Measurements from ENCODE around the gene RNF38.
"Not testable (repeated sequence)": the region's sequence is repeated elsewhere in the genome, so short reads cannot be mapped to it uniquely, and the experiment has no call there.

The RNF38 gene

GRCh38 chr9:36409076-36409475 is 9.0 kb upstream of the RNF38 start:
- not testable (repeated sequence) for DNase-seq (ENCODE audit: extremely low read depth in 1 of 2, low read depth in 1 of 2)

GRCh38 chr9:36407122-36407723 is 7.2 kb upstream of the RNF38 start:
- DNase-seq (ENCODE audit: extremely low read depth in 1 of 2, low read depth in 1 of 2), result peak; percentile 27 to 44

DNA sequence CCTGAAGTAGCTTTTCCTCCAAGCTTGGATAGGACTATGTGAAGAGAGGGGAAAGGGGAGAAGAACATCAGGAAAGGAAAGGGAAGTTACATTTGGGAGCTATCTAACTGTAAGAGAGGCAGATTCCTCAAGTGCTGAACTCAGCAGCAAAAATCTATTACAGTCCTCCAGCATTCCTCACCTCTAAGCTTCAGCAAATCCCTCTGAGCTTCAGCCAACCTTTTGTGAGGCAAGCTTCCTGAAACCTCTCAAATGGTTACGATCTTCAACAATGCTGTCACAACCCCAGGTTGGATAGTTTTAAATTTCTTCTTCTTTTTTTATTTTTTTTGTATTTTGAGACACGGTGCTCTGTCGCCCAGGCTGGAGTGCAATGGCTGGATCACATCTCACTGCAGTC is 2.5 kb upstream of the RNF38 start:
- no peak for DNase-seq (ENCODE audit: extremely low read depth in 1 of 2, low read depth in 1 of 2)

DNA sequence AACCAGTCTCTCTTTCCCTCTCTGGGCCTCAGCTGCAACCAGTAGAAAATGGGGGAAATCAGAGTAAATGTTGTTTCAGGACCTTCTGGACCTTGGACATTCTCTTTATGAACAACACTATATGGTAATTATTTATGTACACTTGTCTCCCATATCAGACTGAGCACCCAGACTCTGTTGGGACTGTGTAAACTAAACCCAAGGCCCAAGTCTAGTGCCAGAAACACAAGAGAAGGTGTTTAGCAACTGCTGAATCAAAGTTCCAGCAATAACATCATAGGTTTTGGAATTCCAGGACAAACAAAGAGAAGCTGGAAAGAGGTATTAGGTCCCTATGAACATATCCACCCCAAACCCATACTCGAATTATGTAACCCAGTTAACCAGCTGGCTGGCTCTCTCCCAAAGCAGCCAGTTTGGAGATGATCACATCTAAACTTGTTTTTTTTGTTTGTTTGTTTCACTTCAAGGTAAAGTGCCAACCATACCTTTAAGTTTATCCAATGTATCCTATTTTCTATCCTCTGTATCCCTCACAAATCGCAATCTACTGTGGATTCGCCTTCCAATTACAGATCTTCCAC is 1.9 kb upstream of the RNF38 start:
- no peak for DNase-seq (ENCODE audit: extremely low read depth in 1 of 2, low read depth in 1 of 2)

GRCh38 chr9:36401164-36401740 is 1.2 kb upstream of the RNF38 start:
- peak; percentile 30 to 66 for DNase-seq (ENCODE audit: extremely low read depth in 1 of 2, low read depth in 1 of 2)

DNA sequence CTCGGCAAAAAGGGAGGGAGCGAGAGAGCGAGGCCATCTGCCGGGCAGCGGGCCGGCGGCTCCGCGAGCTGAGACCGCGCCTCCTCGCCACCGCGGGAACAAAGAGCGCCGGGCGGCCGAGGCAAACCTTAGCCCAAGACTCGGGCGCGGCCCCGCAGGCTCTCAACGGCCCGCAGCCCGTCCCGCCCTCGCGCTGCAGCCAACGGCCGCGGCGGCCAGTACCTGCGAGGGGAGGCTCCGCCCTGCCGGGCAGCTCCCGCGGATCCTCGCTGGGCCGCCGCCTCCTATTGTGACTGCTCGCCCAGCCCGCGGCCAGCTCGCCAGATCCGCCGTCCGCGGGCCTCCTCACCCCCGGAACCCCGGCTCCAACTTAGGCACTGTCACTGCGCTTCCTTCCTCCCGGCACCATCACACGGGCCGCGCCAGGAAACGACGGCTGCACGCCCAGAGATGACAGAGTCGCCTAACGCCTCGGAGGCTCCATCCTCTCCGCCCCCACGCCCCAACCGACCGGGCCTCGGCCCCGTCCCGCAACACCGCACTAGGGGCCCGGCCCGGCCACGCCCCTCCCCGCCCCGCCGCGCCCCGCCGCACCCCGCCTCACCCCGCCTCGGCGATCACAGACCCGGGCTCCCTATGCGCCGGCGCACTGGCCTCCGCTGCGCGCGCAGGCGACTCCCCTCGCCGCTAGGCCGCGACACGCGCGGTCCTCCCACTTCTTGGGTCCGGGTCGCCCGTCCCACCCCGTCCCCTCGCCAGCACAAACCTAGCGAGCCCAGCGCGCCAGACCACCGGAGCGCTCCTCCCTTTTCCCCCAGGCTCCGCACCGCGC is 479 bp upstream of the RNF38 start:
- peak; percentile 52 to 89 for DNase-seq (ENCODE audit: extremely low read depth in 1 of 2, low read depth in 1 of 2)

DNA sequence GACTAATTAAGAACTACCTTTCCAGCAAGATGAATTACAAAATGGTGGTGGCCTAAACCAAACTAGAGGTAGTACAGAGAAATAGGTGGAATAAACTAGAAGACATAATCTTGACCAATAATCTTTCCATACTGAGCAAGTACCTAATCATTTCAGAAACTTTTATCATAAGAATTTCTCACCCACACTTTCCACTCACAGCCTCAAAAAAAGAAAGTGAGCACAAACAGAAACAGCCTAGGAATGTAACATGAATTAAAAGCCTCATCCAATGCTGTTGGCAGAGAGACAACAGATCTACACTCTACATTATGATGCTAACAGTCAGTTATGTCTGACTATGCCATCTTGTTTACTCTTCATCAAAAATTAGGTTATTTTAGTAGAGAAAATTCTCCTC is 1.3 kb downstream of the RNF38 start:
- no peak for DNase-seq (ENCODE audit: extremely low read depth in 1 of 2, low read depth in 1 of 2)

DNA sequence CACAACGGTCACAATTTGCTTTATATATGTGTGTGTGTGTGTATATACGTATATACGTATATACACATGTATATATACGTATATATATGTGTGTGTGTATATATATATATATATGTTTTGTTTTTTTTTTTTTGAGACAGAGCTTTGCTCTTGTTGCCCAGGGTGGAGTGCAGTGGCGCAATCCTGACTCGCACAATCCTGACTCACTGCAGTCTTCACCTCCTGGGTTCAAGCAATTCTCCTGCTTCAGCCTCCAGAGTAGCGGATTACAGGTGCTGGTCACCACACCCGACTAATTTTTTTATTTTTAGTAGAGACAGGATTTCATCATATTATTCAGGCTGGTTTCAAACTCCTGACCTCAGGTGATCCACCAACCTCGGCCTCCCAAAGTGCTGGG is 3.1 kb downstream of the RNF38 start:
- no peak for DNase-seq (ENCODE audit: extremely low read depth in 1 of 2, low read depth in 1 of 2)

- no peak for DNase-seq (ENCODE audit: extremely low read depth in 1 of 2, low read depth in 1 of 2)
Observed at GRCh38 chr9:36392489-36392888, 7.6 kb downstream of the RNF38 start.

DNA sequence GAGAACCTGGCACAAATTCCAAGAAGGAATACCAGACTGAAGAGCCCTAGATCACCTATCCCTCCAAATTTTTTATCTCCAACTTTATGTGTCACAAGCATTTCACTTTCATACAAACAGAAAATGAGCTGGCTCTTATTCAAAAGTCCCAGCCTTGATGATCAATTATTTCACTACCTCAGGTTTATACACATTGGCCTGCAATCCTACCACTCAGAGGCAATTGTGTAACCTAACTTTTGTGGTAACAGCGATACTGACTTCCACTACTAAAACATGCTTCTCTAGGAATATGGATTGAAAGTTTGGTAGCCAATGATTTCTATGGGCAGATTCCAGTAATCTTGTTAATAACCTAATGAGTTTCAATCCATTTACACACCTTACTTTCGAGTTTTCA is 10.5 kb downstream of the RNF38 start:
- DNase-seq (ENCODE audit: extremely low read depth in 1 of 2, low read depth in 1 of 2), result no peak

- DNase-seq (ENCODE audit: extremely low read depth in 1 of 2, low read depth in 1 of 2), result not testable (repeated sequence)
Observed at GRCh38 chr9:36386396-36386965, 13.6 kb downstream of the RNF38 start.

- DNase-seq (ENCODE audit: extremely low read depth in 1 of 2, low read depth in 1 of 2), result no peak
Observed at GRCh38 chr9:36382484-36382883, 17.6 kb downstream of the RNF38 start.

- DNase-seq (ENCODE audit: extremely low read depth in 1 of 2, low read depth in 1 of 2), result no peak
Observed at GRCh38 chr9:36364577-36364976, 35.5 kb downstream of the RNF38 start.

GRCh38 chr9:36363448-36363847 is 36.6 kb downstream of the RNF38 start:
- no peak for DNase-seq (ENCODE audit: extremely low read depth in 1 of 2, low read depth in 1 of 2)

DNA sequence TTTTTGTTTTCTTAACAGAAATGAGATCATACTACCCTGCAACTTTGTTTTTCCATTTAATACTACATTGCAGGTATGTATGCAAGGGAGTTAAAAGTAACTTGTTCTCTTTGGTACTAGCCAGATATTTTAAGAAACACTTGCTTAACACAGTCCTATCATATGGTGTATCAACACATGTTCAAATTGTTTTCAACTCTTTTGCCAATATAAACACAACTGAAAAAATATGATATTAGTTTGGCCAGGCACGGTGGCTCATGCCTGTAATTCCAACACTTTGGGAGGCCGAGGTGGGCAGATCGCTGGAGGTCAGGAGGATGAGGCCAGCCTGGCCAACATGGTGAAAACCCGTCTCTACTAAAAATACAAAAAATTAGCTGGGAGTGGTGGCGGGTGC is 41.6 kb downstream of the RNF38 start:
- DNase-seq (ENCODE audit: extremely low read depth in 1 of 2, low read depth in 1 of 2), result no peak

GRCh38 chr9:36357639-36358038 is 42.4 kb downstream of the RNF38 start:
- no peak for DNase-seq (ENCODE audit: extremely low read depth in 1 of 2, low read depth in 1 of 2)

DNA sequence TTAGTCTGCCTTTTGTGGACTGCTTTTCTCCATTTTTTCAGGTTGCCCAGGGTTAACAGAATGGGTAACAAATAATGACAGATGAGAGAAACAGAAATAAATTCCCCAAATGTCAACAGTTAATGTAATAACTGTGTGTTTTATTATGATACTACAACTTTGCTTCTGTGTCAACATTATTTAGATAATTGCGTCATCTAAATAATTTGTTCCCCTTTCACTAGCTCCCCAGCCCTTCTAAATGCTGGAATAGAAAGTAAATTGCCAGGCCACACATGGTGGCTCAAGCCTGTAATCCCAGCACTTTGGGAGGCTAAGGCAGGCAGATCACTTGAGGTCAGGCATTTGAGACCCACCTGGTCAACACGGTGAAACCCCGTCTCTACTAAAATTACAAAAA is 53.5 kb downstream of the RNF38 start:
- no peak for DNase-seq (ENCODE audit: extremely low read depth in 1 of 2, low read depth in 1 of 2)

GRCh38 chr9:36345103-36345846 is 54.8 kb downstream of the RNF38 start:
- DNase-seq (ENCODE audit: extremely low read depth in 1 of 2, low read depth in 1 of 2), result no peak

DNA sequence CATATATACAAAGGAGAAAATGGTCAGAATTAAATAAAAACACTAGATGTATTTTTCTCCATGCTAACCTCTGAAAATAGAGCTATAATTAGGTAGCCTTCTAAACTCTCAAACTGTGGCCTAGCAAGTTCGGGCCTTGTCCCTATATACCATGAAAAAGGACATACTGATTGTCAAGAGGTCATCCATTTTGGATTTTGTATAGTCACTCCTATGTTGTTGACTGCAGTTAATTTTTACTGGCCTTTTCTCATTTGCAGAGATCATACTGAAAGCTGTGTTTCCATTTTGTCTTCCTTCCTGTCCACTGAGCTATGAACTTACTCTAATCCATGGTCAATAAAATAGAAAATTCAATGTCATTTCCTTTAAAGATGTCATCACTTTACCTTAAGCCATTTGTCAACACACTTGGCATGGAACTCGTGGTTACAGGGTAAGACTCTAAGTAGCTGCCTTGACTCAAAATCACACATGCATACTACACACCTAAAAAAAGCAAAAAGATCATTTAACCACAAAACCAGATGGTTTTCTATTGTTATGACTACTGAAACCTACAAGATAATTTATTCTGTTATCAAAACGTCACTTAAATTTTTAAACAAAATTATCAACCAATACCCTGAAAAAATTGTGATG is 58.0 kb downstream of the RNF38 start:
- DNase-seq (ENCODE audit: extremely low read depth in 1 of 2, low read depth in 1 of 2), result no peak

GRCh38 chr9:36337865-36338264 is 62.2 kb downstream of the RNF38 start:
- no peak for DNase-seq (ENCODE audit: extremely low read depth in 1 of 2, low read depth in 1 of 2)

Data from activated CD8-positive, alpha-beta memory T cell treated with anti-CD3 and anti-CD28 coated beads for 1 hour (primary cell).